AG04450 (cell line): Measurements from ENCODE around the gene MAP1LC3B. TPM values are rescaled to one million over a fixed set of nuclear protein-coding genes. Genes with fewer than 3 reads are reported as not detected.

Source experiments
- CTCF ChIA-PET: fragments of 300-600, 350-600 bp; formaldehyde crosslinking; extraction: SDS; loops from one replicate; lab custom pipeline; 2022; ENCODE audit warnings: antibody characterized with exemption, inconsistent platforms; lab: Charles Lee
- POLR2A ChIA-PET: fragments of 350-600 bp; formaldehyde crosslinking; extraction: SDS; loops from one replicate; lab custom pipeline; 2021; ENCODE audit warnings: antibody characterized with exemption, inconsistent platforms; lab: Yijun Ruan, JAX
- DNase-seq: peaks from one replicate; pipeline ENCODE4 v3.0.0-alpha.2; 2011; ENCODE audit warnings: low read depth, low spot score
- H3K27ac ChIP-seq: one replicate; pipeline ENCODE4 v1.5.1; 2012; ENCODE audit warnings: low read depth, low read length, control low read depth
- H3K27me3 ChIP-seq: one replicate; pipeline ENCODE4 v1.6.0; 2012; ENCODE audit warnings: low read length; ENCODE audit not compliant: control insufficient read depth, insufficient read depth
- H3K4me3 ChIP-seq: 2 replicates; pipeline ENCODE4 v1.5.1; 2011; ENCODE audit warnings: mild to moderate bottlenecking, low read depth, low read length, control low read depth
- H3K9me3 ChIP-seq: 2 replicates; pipeline ENCODE4 v1.5.1; 2012; ENCODE audit warnings: low read length; ENCODE audit not compliant: control insufficient read depth, insufficient read depth
- polyA plus RNA-seq: library from polyadenylated mRNA; depleted of rRNA; stranded (reverse); fragments of >200 nt; gene quantifications from 2 replicates; pipeline ENCODE4 v1.2.3, GENCODE V29; 2011
- TF ChIP-seq, protein P1 (sequence below): IDR thresholded peaks from 2 replicates; pipeline ENCODE4 v1.5.1; 2011; ENCODE audit warnings: low read depth, low read length, control low read depth, inconsistent platforms

The MAP1LC3B gene
- polyA plus RNA-seq, 1 experiment = 70.1 TPM

GRCh38 chr16:87404764-87405625, 12.9 kb downstream of the MAP1LC3B start:
- ChIA-PET POLR2A (interaction anchor here (0.6 to 1.1 kb wide), 2 partner anchors 8 to 20 kb away, joined by 3 to 4 read pairs; no protein-coding TSS in a partner anchor), CTCF (interaction anchor here (0.7 to 1.1 kb wide), 2 partner anchors 12 to 232 kb away, joined by 5 to 7 read pairs; no protein-coding TSS in a partner anchor)
- Histone ChIP-seq H3K4me3 (no peak overlapping the region), H3K9me3 (no peaks in the 10 kb centered on the region; the same call in 1 of the 2 replicates), H3K27ac (no peak overlapping the region), H3K27me3 (no peaks in the 10 kb centered on the region)
- TF ChIP-seq, protein P1, sequence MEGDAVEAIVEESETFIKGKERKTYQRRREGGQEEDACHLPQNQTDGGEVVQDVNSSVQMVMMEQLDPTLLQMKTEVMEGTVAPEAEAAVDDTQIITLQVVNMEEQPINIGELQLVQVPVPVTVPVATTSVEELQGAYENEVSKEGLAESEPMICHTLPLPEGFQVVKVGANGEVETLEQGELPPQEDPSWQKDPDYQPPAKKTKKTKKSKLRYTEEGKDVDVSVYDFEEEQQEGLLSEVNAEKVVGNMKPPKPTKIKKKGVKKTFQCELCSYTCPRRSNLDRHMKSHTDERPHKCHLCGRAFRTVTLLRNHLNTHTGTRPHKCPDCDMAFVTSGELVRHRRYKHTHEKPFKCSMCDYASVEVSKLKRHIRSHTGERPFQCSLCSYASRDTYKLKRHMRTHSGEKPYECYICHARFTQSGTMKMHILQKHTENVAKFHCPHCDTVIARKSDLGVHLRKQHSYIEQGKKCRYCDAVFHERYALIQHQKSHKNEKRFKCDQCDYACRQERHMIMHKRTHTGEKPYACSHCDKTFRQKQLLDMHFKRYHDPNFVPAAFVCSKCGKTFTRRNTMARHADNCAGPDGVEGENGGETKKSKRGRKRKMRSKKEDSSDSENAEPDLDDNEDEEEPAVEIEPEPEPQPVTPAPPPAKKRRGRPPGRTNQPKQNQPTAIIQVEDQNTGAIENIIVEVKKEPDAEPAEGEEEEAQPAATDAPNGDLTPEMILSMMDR = no peak
- no peak for DNase-seq

DNA sequence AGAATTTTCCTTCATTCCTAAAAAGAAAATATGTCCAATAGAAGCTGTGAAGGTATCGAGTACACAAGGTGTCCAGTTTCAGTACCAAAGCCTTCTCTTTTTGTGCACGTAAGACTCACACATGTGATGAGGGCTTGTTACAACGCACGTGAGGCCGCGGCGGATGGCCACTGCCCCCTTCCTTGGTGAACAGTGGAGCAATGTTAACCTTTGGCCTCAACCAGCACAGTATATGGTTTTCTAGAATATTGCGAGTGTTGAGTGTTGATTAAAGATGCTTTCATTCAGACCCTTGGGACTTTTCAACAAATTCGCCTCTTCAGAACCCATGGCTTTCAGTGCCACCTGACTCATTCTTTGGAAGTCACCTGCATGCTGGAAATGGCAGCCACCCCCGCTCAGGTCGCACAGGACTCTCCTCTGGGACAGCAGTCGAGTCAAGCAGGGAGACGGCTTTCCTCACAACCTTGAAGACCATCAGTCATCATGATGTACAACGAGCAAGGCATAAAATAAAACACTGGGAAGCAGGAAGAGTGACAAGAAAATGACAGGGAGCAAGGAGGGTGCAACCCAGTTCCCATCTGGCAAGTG, 14.5 kb downstream of the MAP1LC3B start:
- no peak for DNase-seq
- ChIA-PET POLR2A (interaction anchor here (1.1 kb wide), 1 partner anchor 19 kb away, joined by 3 read pairs; no protein-coding TSS in a partner anchor), CTCF (no interaction called here)
- Histone ChIP-seq H3K27me3 (no peaks in the 10 kb centered on the region), H3K9me3 (no peaks in the 10 kb centered on the region; the same call in 1 of the 2 replicates), H3K27ac (no peak overlapping the region), H3K4me3 (no peak overlapping the region)
- TF ChIP-seq, protein P1 = no peak

GRCh38 chr16:87407511-87408112, 15.5 kb downstream of the MAP1LC3B start:
- DNase-seq = no peak
- ChIA-PET CTCF (no interaction called here), POLR2A (no interaction called here)
- no peak overlapping the region for H3K4me3 ChIP-seq
- TF ChIP-seq, protein P1 = no peak
- H3K9me3 ChIP-seq = no peaks in the 10 kb centered on the region; the same call in 1 of the 2 replicates
- no peak overlapping the region for H3K27ac ChIP-seq
- H3K27me3 ChIP-seq = no peaks in the 10 kb centered on the region

DNA sequence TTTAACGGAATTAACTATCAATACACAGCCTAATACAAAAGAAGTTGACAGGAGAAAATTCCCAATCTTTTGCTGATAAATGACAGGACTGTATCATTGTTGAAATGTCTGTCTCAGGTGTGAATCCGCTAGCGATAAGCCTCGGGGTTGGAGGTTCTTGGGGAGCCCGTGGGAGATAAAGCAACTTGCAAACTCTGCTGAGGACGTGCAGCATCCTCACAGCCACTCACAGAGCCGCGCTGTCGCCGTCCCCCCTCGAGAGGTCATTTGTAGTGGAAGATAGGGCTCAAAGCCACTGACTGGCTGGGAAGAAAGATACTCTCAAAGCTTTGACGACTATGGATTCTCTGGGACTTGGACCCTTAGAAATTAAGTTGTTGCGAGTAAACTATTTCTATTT, 17.0 kb downstream of the MAP1LC3B start:
- ChIA-PET CTCF (no interaction called here), POLR2A (no interaction called here)

More for the DNA sequence above, 17.0 kb downstream of the MAP1LC3B start:
- Histone ChIP-seq H3K27me3 (no peaks in the 10 kb centered on the region), H3K9me3 (no peaks in the 10 kb centered on the region; the same call in 1 of the 2 replicates), H3K27ac (no peak overlapping the region), H3K4me3 (no peak overlapping the region)
- DNase-seq = no peak
- TF ChIP-seq, protein P1 = no peak
